Activated CD8-positive, alpha-beta memory T cell treated with anti-CD3 and anti-CD28 coated beads, Interleukin-2, amount 50 U/mL, for 48 hours (primary cell): ENCODE measurements around the gene FDX1.

Experiments
- DNase-seq: peaks from one replicate; pipeline ENCODE4 v3.0.0-alpha.2; 2020

Gene FDX1

GRCh38 chr11:110513259-110513801 is 83.6 kb downstream of the FDX1 start:
- no peak for DNase-seq

DNA sequence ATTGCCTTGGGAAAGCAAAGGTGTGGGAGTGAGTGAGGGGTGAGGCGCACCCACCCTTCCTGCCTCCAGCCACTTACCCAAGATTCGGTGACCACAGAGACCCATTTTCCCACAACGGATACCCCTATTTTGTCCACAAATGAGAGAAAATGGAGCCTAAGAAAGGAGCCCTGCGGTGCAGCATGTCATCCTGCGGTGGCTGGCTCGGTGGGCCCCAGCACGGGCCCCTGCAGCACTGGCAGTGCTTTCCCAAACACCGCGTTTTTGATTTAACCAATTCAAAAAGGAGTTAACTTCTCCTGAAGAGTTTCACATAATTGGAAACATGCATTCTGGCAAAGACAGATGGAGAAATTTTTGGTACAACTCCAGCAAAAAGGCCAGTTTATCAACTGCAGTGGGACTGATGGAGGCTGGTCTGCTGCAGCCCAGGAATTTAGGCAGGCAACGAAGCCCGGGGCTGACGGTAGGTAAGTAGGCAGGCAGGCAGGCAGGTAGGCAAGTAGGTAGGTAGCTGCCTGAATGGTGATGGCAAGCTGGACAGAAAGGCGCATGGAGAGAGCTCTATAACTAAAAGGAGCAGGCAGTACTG is 84.2 kb downstream of the FDX1 start:
- no peak for DNase-seq
